HEK293 (cell line): ENCODE data around the gene NANOS3.

Source experiments
- GFI1B ChIP-seq: fragments of 450-650 bp; formaldehyde crosslinking; IDR thresholded peaks from 2 replicates; pipeline ENCODE4 v1.5.1; 2016; ENCODE audit warnings: missing biosample characterization, missing genetic modification characterization
- KLF8 ChIP-seq: fragments of 450-650 bp; formaldehyde crosslinking; IDR thresholded peaks from 2 replicates; pipeline ENCODE4 v1.5.1; 2016; ENCODE audit warnings: missing biosample characterization, missing genetic modification characterization
- MEIS1 ChIP-seq: sonication (generic); formaldehyde crosslinking; IDR thresholded peaks from 2 replicates; pipeline ENCODE4 v1.8.1; 2022; ENCODE audit warnings: missing genetic modification reagents, mild to moderate bottlenecking, borderline replicate concordance
- RBAK ChIP-seq: fragments of 450-650 bp; formaldehyde crosslinking; IDR thresholded peaks from 2 replicates; pipeline ENCODE4 v1.5.1; 2016; ENCODE audit warnings: missing biosample characterization, missing genetic modification characterization
- YY1 ChIP-seq: fragments of 450-650 bp; formaldehyde crosslinking; IDR thresholded peaks from 2 replicates; pipeline ENCODE4 v1.5.1; 2018; ENCODE audit warnings: missing biosample characterization, missing genetic modification characterization
- ZBTB21 ChIP-seq: fragments of 450-650 bp; formaldehyde crosslinking; IDR thresholded peaks from 2 replicates; pipeline ENCODE4 v1.5.1; 2017; ENCODE audit warnings: missing biosample characterization, missing genetic modification characterization
- ZEB2 ChIP-seq: fragments of 450-650 bp; formaldehyde crosslinking; IDR thresholded peaks from 2 replicates; pipeline ENCODE4 v1.5.1; 2016; ENCODE audit warnings: missing biosample characterization, missing genetic modification characterization
- ZFP41 ChIP-seq: fragments of 450-650 bp; formaldehyde crosslinking; IDR thresholded peaks from 2 replicates; pipeline ENCODE4 v1.5.1; 2016; ENCODE audit warnings: missing biosample characterization, missing genetic modification characterization, borderline replicate concordance
- ZNF146 ChIP-seq: fragments of 450-650 bp; formaldehyde crosslinking; IDR thresholded peaks from 2 replicates; pipeline ENCODE4 v1.5.1; 2016; ENCODE audit warnings: missing biosample characterization, missing genetic modification characterization
- ZNF174 ChIP-seq: fragments of 450-650 bp; formaldehyde crosslinking; IDR thresholded peaks from 2 replicates; pipeline ENCODE4 v1.5.0; 2017; ENCODE audit warnings: missing biosample characterization, mild to moderate bottlenecking, missing genetic modification characterization
- ZNF221 ChIP-seq: fragments of 450-650 bp; formaldehyde crosslinking; IDR thresholded peaks from 2 replicates; pipeline ENCODE4 v1.5.1; 2017; ENCODE audit warnings: missing biosample characterization, missing genetic modification characterization, borderline replicate concordance
- ZNF239 ChIP-seq: fragments of 450-650 bp; formaldehyde crosslinking; IDR thresholded peaks from 2 replicates; pipeline ENCODE4 v1.5.1; 2016; ENCODE audit warnings: missing biosample characterization, missing genetic modification characterization
- ZNF24 ChIP-seq: fragments of 450-650 bp; formaldehyde crosslinking; IDR thresholded peaks from 2 replicates; pipeline ENCODE4 v1.5.1; 2016; ENCODE audit warnings: missing biosample characterization, missing genetic modification characterization
- ZNF274 ChIP-seq, 2 experiments: fragments of 200-500 bp in 1 of 2; fragments of 450-650 bp in 1 of 2; sonication (Bioruptor generic) in 1 of 2; formaldehyde crosslinking in 1 of 2; IDR thresholded peaks; 2 replicates each; pipeline versions ENCODE4 v1.5.1 to v1.6.1; 2014 to 2016; ENCODE audit warnings: borderline replicate concordance in 1 of 2, inconsistent platforms in 1 of 2, low read length in 1 of 2, missing biosample characterization in 1 of 2, missing genetic modification characterization in 1 of 2
- ZNF335 ChIP-seq: fragments of 450-650 bp; formaldehyde crosslinking; conservative IDR thresholded peaks from 2 replicates; pipeline ENCODE4 v1.5.1; 2016; ENCODE audit warnings: missing biosample characterization, missing genetic modification characterization
- ZNF48 ChIP-seq: fragments of 450-650 bp; formaldehyde crosslinking; IDR thresholded peaks from 2 replicates; pipeline ENCODE4 v1.5.1; 2016; ENCODE audit warnings: missing biosample characterization, missing genetic modification characterization
- ZNF514 ChIP-seq: fragments of 450-650 bp; formaldehyde crosslinking; IDR thresholded peaks from 2 replicates; pipeline ENCODE4 v1.5.1; 2016; ENCODE audit warnings: missing biosample characterization, missing genetic modification characterization
- ZNF530 ChIP-seq: fragments of 450-650 bp; formaldehyde crosslinking; IDR thresholded peaks from 2 replicates; pipeline ENCODE4 v1.5.1; 2016; ENCODE audit warnings: low read depth, missing biosample characterization, missing genetic modification characterization
- ZNF585B ChIP-seq: fragments of 450-650 bp; formaldehyde crosslinking; IDR thresholded peaks from 2 replicates; pipeline ENCODE4 v1.5.1; 2016; ENCODE audit warnings: missing biosample characterization, missing genetic modification characterization
- ZNF623 ChIP-seq: fragments of 450-650 bp; formaldehyde crosslinking; IDR thresholded peaks from 2 replicates; pipeline ENCODE4 v1.5.1; 2016; ENCODE audit warnings: missing biosample characterization, missing genetic modification characterization
- ZNF629 ChIP-seq: fragments of 450-650 bp; formaldehyde crosslinking; IDR thresholded peaks from 2 replicates; pipeline ENCODE4 v1.5.1; 2017; ENCODE audit warnings: missing biosample characterization, missing genetic modification characterization
- ZNF664 ChIP-seq: fragments of 450-650 bp; formaldehyde crosslinking; IDR thresholded peaks from 2 replicates; pipeline ENCODE4 v1.5.1; 2016; ENCODE audit warnings: missing biosample characterization, missing genetic modification characterization
- ZNF76 ChIP-seq: fragments of 450-650 bp; formaldehyde crosslinking; IDR thresholded peaks from 2 replicates; pipeline ENCODE4; 2016; ENCODE audit warnings: low read depth, missing biosample characterization, missing genetic modification characterization, borderline replicate concordance
- TF ChIP-seq, protein P1 (sequence below): fragments of 450-650 bp; formaldehyde crosslinking; IDR thresholded peaks from 2 replicates; pipeline ENCODE4 v1.5.1; 2016; ENCODE audit warnings: missing biosample characterization, missing genetic modification characterization
- TF ChIP-seq, protein P2 (sequence below): fragments of 450-650 bp; formaldehyde crosslinking; IDR thresholded peaks from 2 replicates; pipeline ENCODE4 v1.5.1; 2016; ENCODE audit warnings: missing biosample characterization, missing genetic modification characterization, borderline replicate concordance
- TF ChIP-seq, protein P3 (sequence below): fragments of 450-650 bp; formaldehyde crosslinking; IDR thresholded peaks from 2 replicates; pipeline ENCODE4 v1.5.1; 2016; ENCODE audit warnings: missing biosample characterization, missing genetic modification characterization
- TF ChIP-seq, protein P4 (sequence below): fragments of 450-650 bp; formaldehyde crosslinking; IDR thresholded peaks from 2 replicates; pipeline ENCODE4 v1.5.1; 2016; ENCODE audit warnings: missing biosample characterization, missing genetic modification characterization
- TF ChIP-seq, protein P5 (sequence below): fragments of 450-650 bp; formaldehyde crosslinking; IDR thresholded peaks from 2 replicates; pipeline ENCODE4 v1.5.1; 2017; ENCODE audit warnings: missing biosample characterization, missing genetic modification characterization
- TF ChIP-seq, protein P6 (sequence below): fragments of 450-650 bp; formaldehyde crosslinking; IDR thresholded peaks from 2 replicates; pipeline ENCODE4 v1.5.1; 2016; ENCODE audit warnings: missing biosample characterization, missing genetic modification characterization

NANOS3 gene

DNA sequence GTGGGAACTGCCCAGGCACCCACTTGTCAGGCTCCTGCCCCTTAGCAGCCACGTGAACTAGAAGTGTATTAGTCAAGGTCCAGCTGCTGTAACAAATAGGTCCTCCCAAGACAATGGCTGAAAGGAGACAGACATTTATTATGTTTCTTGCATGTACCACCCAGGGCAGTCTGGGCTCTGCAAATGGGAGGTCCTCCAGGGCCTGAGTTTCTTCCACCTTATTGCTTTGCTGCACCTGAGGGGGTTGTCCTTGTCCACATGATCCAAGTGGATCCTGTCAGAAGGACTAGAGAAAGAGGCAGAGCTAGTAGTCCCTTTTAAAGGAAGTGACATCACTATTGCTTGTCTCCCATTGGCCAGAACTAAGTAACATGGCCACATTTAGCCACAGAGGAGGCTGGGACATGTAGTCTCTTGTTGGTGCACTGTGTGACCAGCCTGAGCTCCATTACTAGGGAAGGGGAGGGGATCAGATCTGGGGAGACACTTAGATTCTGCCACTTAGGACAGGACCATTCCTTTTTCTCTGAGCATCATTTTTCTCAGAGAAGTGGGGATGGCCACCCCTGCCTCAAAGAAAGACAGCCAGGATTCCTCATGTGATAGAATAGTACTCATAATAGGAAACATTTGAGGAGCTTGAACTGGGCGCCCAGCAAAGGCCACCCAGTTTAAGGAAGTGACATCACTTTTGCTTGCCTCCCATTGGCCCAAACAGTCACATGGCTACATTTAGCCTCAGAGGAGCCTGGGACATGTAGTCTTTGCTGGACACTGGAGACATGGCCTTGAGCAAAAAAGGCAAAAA is 44.2 kb downstream of the NANOS3 start (continued):
- TF ChIP-seq, protein P1, sequence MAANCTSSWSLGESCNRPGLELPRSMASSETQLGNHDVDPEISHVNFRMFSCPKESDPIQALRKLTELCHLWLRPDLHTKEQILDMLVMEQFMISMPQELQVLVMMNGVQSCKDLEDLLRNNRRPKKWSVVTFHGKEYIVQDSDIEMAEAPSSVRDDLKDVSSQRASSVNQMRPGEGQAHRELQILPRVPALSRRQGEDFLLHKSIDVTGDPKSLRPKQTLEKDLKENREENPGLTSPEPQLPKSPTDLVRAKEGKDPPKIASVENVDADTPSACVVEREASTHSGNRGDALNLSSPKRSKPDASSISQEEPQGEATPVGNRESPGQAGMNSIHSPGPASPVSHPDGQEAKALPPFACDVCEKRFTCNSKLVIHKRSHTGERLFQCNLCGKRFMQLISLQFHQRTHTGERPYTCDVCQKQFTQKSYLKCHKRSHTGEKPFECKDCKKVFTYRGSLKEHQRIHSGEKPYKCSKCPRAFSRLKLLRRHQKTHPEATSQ (tag by site-specific recombination), result no peak
- TF ChIP-seq KLF8 (tag by site-specific recombination) (0 out of 2 replicates have a peak, but pooled peaks have one; percentile 16), ZNF174 (tag by site-specific recombination) (no peak), ZNF274 (IDR thresholded peaks at IDR 0.05; ENCODE audit: low read length) (no peak), ZNF274 (tag by site-specific recombination; IDR thresholded peaks at IDR 0.05; ENCODE audit: borderline replicate concordance) (no peak), MEIS1 (CRISPR knock-in tag) (no peak), ZNF629 (tag by site-specific recombination) (peak; percentile 39; the same call in 1 of the 2 replicates), ZNF585B (tag by site-specific recombination) (no peak), ZNF664 (tag by site-specific recombination) (no peak), ZBTB21 (no peak), ZEB2 (tag by site-specific recombination) (no peak), ZNF514 (no peak), YY1 (tag by site-specific recombination) (peak; percentile 33; the same call in 1 of the 2 replicates), ZNF623 (tag by site-specific recombination) (0 out of 2 replicates have a peak, but pooled peaks have one; percentile 10), ZNF239 (tag by site-specific recombination) (no peak), ZNF146 (tag by site-specific recombination) (no peak), ZNF24 (tag by site-specific recombination) (no peak), GFI1B (tag by site-specific recombination) (no peak), RBAK (tag by site-specific recombination) (peak; percentile 69; the same call in 1 of the 2 replicates), ZNF221 (no peak), ZNF335 (no peak), ZNF530 (tag by site-specific recombination) (no peak), ZNF48 (tag by site-specific recombination) (no peak), ZFP41 (tag by site-specific recombination) (no peak), ZNF76 (tag by site-specific recombination) (peak; percentile 30; the same call in 1 of the 2 replicates)
- TF ChIP-seq, protein P2, sequence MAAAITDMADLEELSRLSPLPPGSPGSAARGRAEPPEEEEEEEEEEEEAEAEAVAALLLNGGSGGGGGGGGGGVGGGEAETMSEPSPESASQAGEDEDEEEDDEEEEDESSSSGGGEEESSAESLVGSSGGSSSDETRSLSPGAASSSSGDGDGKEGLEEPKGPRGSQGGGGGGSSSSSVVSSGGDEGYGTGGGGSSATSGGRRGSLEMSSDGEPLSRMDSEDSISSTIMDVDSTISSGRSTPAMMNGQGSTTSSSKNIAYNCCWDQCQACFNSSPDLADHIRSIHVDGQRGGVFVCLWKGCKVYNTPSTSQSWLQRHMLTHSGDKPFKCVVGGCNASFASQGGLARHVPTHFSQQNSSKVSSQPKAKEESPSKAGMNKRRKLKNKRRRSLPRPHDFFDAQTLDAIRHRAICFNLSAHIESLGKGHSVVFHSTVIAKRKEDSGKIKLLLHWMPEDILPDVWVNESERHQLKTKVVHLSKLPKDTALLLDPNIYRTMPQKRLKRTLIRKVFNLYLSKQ (tag by site-specific recombination), result no peak
- TF ChIP-seq, protein P3, sequence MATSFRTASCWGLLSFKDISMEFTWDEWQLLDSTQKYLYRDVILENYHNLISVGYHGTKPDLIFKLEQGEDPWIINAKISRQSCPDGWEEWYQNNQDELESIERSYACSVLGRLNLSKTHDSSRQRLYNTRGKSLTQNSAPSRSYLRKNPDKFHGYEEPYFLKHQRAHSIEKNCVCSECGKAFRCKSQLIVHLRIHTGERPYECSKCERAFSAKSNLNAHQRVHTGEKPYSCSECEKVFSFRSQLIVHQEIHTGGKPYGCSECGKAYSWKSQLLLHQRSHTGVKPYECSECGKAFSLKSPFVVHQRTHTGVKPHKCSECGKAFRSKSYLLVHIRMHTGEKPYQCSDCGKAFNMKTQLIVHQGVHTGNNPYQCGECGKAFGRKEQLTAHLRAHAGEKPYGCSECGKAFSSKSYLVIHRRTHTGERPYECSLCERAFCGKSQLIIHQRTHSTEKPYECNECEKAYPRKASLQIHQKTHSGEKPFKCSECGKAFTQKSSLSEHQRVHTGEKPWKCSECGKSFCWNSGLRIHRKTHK, result no peak
- TF ChIP-seq, protein P4, sequence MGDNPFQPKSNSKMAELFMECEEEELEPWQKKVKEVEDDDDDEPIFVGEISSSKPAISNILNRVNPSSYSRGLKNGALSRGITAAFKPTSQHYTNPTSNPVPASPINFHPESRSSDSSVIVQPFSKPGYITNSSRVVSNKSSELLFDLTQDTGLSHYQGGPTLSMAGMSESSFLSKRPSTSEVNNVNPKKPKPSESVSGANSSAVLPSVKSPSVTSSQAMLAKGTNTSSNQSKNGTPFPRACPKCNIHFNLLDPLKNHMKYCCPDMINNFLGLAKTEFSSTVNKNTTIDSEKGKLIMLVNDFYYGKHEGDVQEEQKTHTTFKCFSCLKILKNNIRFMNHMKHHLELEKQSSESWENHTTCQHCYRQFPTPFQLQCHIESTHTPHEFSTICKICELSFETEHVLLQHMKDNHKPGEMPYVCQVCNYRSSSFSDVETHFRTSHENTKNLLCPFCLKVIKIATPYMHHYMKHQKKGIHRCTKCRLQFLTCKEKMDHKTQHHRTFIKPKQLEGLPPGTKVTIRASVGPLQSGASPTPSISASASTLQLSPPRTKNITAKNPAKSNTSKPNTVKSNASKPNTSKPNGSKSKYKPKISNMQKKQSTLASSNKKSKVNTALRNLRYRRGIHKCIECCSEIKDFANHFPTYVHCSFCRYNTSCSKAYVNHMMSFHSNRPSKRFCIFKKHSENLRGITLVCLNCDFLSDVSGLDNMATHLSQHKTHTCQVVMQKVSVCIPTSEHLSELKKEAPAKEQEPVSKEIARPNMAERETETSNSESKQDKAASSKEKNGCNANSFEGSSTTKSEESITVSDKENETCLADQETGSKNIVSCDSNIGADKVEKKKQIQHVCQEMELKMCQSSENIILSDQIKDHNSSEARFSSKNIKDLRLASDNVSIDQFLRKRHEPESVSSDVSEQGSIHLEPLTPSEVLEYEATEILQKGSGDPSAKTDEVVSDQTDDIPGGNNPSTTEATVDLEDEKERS (tag by site-specific recombination), result peak; percentile 73; the same call in 1 of the 2 replicates
- TF ChIP-seq, protein P5, sequence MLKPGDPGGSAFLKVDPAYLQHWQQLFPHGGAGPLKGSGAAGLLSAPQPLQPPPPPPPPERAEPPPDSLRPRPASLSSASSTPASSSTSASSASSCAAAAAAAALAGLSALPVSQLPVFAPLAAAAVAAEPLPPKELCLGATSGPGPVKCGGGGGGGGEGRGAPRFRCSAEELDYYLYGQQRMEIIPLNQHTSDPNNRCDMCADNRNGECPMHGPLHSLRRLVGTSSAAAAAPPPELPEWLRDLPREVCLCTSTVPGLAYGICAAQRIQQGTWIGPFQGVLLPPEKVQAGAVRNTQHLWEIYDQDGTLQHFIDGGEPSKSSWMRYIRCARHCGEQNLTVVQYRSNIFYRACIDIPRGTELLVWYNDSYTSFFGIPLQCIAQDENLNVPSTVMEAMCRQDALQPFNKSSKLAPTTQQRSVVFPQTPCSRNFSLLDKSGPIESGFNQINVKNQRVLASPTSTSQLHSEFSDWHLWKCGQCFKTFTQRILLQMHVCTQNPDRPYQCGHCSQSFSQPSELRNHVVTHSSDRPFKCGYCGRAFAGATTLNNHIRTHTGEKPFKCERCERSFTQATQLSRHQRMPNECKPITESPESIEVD (tag by site-specific recombination), result no peak
- TF ChIP-seq, protein P6, sequence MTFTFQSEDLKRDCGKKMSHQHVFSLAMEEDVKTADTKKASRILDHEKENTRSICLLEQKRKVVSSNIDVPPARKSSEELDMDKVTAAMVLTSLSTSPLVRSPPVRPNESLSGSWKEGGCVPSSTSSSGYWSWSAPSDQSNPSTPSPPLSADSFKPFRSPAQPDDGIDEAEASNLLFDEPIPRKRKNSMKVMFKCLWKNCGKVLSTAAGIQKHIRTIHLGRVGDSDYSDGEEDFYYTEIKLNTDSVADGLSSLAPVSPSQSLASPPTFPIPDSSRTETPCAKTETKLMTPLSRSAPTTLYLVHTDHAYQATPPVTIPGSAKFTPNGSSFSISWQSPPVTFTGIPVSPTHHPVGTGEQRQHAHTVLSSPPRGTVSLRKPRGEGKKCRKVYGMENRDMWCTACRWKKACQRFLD (tag by site-specific recombination), result no peak
